Loucy (cell line): ENCODE measurements around the gene LAMTOR1.

Source experiments
- H2AFZ ChIP-seq: fragments of 200-600 bp; sonication (generic); 2 replicates; pipeline ENCODE4 v1.6.0; 2016; ENCODE audit warnings: antibody characterized with exemption, mild to moderate bottlenecking, low read length, moderate library complexity
- H3F3A ChIP-seq: fragments of 200-600 bp; 2 replicates; pipeline ENCODE4 v1.6.0; 2016; ENCODE audit warnings: antibody characterized with exemption, low read depth, mild to moderate bottlenecking
- H3K27me3 ChIP-seq: fragments of 200-600 bp; sonication (generic); 2 replicates; pipeline ENCODE4 v1.6.1; 2014; ENCODE audit warnings: low read length, mild to moderate bottlenecking; ENCODE audit not compliant: insufficient read depth, poor library complexity, severe bottlenecking
- H3K36me3 ChIP-seq: fragments of 200-600 bp; sonication (generic); 2 replicates; pipeline ENCODE4 v1.6.1; 2016; ENCODE audit warnings: low read length; ENCODE audit not compliant: insufficient read depth
- H3K4me1 ChIP-seq: fragments of 200-600 bp; sonication (generic); 2 replicates; pipeline ENCODE4 v1.5.1; 2014; ENCODE audit warnings: low read length, mild to moderate bottlenecking; ENCODE audit not compliant: insufficient read depth, poor library complexity, severe bottlenecking
- H3K4me2 ChIP-seq: fragments of 200-600 bp; sonication (generic); 2 replicates; pipeline ENCODE4 v1.6.0; 2014; ENCODE audit warnings: antibody characterized with exemption, low read length, low read depth, mild to moderate bottlenecking; ENCODE audit not compliant: poor library complexity, severe bottlenecking
- H3K4me3 ChIP-seq: fragments of 200-600 bp; sonication (generic); 2 replicates; pipeline ENCODE4 v1.5.1; 2014; ENCODE audit warnings: low read length, mild to moderate bottlenecking, mixed read lengths; ENCODE audit not compliant: poor library complexity, severe bottlenecking
- H3K79me2 ChIP-seq: fragments of 200-600 bp; sonication (generic); 2 replicates; pipeline ENCODE4 v1.6.1; 2014; ENCODE audit warnings: low read length; ENCODE audit not compliant: insufficient read depth
- H3K9ac ChIP-seq: fragments of 200-600 bp; sonication (generic); 2 replicates; pipeline ENCODE4 v1.6.0; 2014; ENCODE audit warnings: mild to moderate bottlenecking, low read depth, low read length, moderate library complexity; ENCODE audit not compliant: poor library complexity, severe bottlenecking
- H3K9me2 ChIP-seq: fragments of 200-600 bp; sonication (generic); replicated peaks from 2 replicates; pipeline ENCODE4 v1.6.1; 2016; ENCODE audit warnings: low read depth, low read length, mixed read lengths
- H3K9me3 ChIP-seq: fragments of 200-600 bp; sonication (generic); 2 replicates; pipeline ENCODE4 v1.6.1; 2014; ENCODE audit warnings: mild to moderate bottlenecking, antibody characterized with exemption, low read length, low read depth; ENCODE audit not compliant: insufficient read depth
- H4K20me1 ChIP-seq: fragments of 200-600 bp; sonication (generic); 2 replicates; pipeline ENCODE4 v1.6.0; 2014; ENCODE audit warnings: antibody characterized with exemption, low read length, mild to moderate bottlenecking; ENCODE audit not compliant: insufficient read depth, poor library complexity, severe bottlenecking
- EZH2phosphoT487 ChIP-seq: fragments of 200-600 bp; IDR thresholded peaks from 2 replicates; pipeline ENCODE4 v1.6.1; 2018; ENCODE audit warnings: antibody characterized with exemption, mild to moderate bottlenecking, moderate library complexity, borderline replicate concordance
- TF ChIP-seq, protein P1 (sequence below): fragments of 200-600 bp; sonication (generic); conservative IDR thresholded peaks from 2 replicates; pipeline ENCODE4 v1.5.1; 2014; ENCODE audit warnings: mild to moderate bottlenecking, antibody characterized with exemption, low read length

The LAMTOR1 gene

DNA sequence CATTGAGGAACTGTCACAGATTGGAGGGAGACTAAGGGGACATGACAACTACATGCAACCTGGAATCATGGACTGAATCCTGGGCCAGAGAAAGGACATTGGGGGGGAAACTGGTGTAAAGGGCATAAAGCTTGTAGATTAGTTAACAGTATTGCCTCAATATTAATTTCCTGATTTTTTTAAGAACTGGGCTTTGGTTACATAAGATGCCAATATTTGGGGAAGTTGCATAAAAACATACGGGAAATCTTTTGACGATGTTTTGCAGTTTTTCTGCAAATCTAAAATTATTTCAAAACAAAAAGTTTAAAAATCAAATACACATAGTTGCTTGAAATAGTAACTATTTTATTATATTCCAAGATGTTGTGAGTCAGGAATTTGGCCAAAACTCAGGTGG is 29.5 kb upstream of the LAMTOR1 start:
- TF ChIP-seq EZH2phosphoT487, result no peak
- TF ChIP-seq, protein P1, sequence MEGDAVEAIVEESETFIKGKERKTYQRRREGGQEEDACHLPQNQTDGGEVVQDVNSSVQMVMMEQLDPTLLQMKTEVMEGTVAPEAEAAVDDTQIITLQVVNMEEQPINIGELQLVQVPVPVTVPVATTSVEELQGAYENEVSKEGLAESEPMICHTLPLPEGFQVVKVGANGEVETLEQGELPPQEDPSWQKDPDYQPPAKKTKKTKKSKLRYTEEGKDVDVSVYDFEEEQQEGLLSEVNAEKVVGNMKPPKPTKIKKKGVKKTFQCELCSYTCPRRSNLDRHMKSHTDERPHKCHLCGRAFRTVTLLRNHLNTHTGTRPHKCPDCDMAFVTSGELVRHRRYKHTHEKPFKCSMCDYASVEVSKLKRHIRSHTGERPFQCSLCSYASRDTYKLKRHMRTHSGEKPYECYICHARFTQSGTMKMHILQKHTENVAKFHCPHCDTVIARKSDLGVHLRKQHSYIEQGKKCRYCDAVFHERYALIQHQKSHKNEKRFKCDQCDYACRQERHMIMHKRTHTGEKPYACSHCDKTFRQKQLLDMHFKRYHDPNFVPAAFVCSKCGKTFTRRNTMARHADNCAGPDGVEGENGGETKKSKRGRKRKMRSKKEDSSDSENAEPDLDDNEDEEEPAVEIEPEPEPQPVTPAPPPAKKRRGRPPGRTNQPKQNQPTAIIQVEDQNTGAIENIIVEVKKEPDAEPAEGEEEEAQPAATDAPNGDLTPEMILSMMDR, result no peak
- H3K27me3 ChIP-seq, result no peaks in the 10 kb centered on the region
- H2AFZ ChIP-seq, result no peak overlapping the region
- H3K36me3 ChIP-seq, result no peaks in the 10 kb centered on the region
- no peaks in the 10 kb centered on the region for H3K4me1 ChIP-seq
- no peak overlapping the region for H3K4me2 ChIP-seq
- peaks cover 5% of the 10 kb centered on the region; the same call in 1 of the 2 replicates for H3K9me3 ChIP-seq
- H3K4me3 ChIP-seq, result no peak overlapping the region
- no peaks in the 10 kb centered on the region for H3F3A ChIP-seq
- H3K9me2 ChIP-seq, result no peaks in the 10 kb centered on the region
- H3K79me2 ChIP-seq, result no peaks in the 10 kb centered on the region
- no peak overlapping the region for H3K9ac ChIP-seq
- no peaks in the 10 kb centered on the region for H4K20me1 ChIP-seq

DNA sequence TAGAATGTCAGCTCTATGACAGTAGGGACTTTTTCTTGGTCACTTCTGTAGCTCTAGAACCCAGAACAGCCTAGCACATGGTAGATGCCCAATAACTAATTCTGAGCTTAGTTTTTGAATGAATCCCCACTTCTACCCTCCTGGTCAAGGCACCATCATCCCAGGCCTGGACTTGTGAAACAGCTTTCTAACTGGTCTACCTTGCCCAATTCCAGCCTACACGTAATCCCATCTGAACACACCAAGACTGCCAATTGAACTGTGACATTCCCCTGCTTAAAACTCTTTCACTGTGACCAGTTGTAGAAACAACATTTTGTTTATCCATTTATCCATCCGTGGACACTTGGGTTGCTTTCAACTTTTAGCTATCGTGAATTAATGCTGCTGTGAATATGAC is 26.3 kb upstream of the LAMTOR1 start:
- no peaks in the 10 kb centered on the region for H3K79me2 ChIP-seq
- TF ChIP-seq EZH2phosphoT487, result no peak
- TF ChIP-seq, protein P1, result no peak
- H2AFZ ChIP-seq, result no peak overlapping the region
- no peaks in the 10 kb centered on the region for H4K20me1 ChIP-seq
- H3K4me1 ChIP-seq, result no peaks in the 10 kb centered on the region
- H3K9me3 ChIP-seq, result peaks cover 14% of the 10 kb centered on the region; the same call in 1 of the 2 replicates
- no peak overlapping the region for H3K4me3 ChIP-seq
- no peaks in the 10 kb centered on the region for H3K36me3 ChIP-seq
- no peaks in the 10 kb centered on the region for H3F3A ChIP-seq
- no peak overlapping the region for H3K9ac ChIP-seq
- no peak overlapping the region for H3K4me2 ChIP-seq
- H3K9me2 ChIP-seq, result no peaks in the 10 kb centered on the region
- H3K27me3 ChIP-seq, result no peaks in the 10 kb centered on the region

DNA sequence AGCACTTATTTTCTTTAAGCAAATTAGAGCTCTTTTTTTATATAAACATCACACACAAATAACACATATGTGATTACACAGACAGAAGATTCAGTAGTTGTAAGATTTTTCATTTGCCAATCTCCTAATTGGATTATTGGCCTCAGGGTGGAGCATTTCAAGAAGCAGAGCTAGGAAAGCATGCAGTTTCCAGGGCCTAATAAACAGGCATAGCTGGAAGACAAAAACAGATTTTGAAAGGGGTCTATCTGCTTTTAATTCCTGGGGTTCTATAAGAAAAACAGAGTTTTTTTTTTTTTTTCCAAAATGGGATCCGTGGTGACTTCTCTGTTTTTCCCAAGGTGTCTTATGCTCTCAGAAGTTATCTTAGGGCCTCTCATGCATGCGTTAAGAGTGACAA is 24.8 kb upstream of the LAMTOR1 start:
- H3K9me3 ChIP-seq, result peaks cover 14% of the 10 kb centered on the region; the same call in 1 of the 2 replicates
- no peak overlapping the region for H3K9ac ChIP-seq
- H3K4me3 ChIP-seq, result no peak overlapping the region
- H3K27me3 ChIP-seq, result no peaks in the 10 kb centered on the region
- H3K4me2 ChIP-seq, result no peak overlapping the region
- H3K36me3 ChIP-seq, result no peaks in the 10 kb centered on the region
- H3F3A ChIP-seq, result no peaks in the 10 kb centered on the region
- H4K20me1 ChIP-seq, result no peaks in the 10 kb centered on the region
- H2AFZ ChIP-seq, result no peak overlapping the region
- no peaks in the 10 kb centered on the region for H3K79me2 ChIP-seq
- H3K4me1 ChIP-seq, result no peaks in the 10 kb centered on the region
- no peaks in the 10 kb centered on the region for H3K9me2 ChIP-seq
- TF ChIP-seq, protein P1, result no peak
- no peak for TF ChIP-seq EZH2phosphoT487
